IPS DF 6.9 (cell line): ENCODE data around the gene UNC5C.

Experiments used
- DNase-seq: peaks from one replicate; pipeline ENCODE4 v3.0.0-alpha.2; 2013; ENCODE audit warnings: low read depth, low spot score
- H3K27ac ChIP-seq: one replicate; pipeline ENCODE4 v1.5.1; 2013; ENCODE audit warnings: low read length, control low read depth
- H3K27me3 ChIP-seq: 2 replicates; pipeline ENCODE4 v1.6.1; 2013; ENCODE audit warnings: mild to moderate bottlenecking, low read length; ENCODE audit not compliant: control insufficient read depth, insufficient read depth
- H3K36me3 ChIP-seq: 2 replicates; pipeline ENCODE4 v1.6.1; 2013; ENCODE audit warnings: low read length; ENCODE audit not compliant: control insufficient read depth, insufficient read depth
- H3K4me1 ChIP-seq: 2 replicates; pipeline ENCODE4 v1.6.1; 2013; ENCODE audit warnings: low read length; ENCODE audit not compliant: control insufficient read depth, insufficient read depth
- H3K4me3 ChIP-seq: 2 replicates; pipeline ENCODE4 v1.5.1; 2013; ENCODE audit warnings: mild to moderate bottlenecking, low read length
- H3K9me3 ChIP-seq: 2 replicates; pipeline ENCODE4 v1.6.1; 2013; ENCODE audit warnings: low read length, inconsistent platforms; ENCODE audit not compliant: control insufficient read depth, insufficient read depth
- WGBS: extraction: QIAGEN DNeasy Blood & Tissue Kit; methylation state at CpG from one replicate; pipeline ENCODE4 v1.1.7; 2013; ENCODE audit warnings: mixed read lengths, missing lambda C conversion rate; ENCODE audit not compliant: insufficient read length, insufficient coverage; 5-methylcytosine and 5-hydroxymethylcytosine counted together

UNC5C gene

GRCh38 chr4:95318044-95318443 lies 230.7 kb downstream of the UNC5C start:
- H3K27ac ChIP-seq: no peak overlapping the region
- H3K36me3 ChIP-seq: no peaks in the 10 kb centered on the region
- no peak overlapping the region for H3K4me3 ChIP-seq
- H3K27me3 ChIP-seq: no peaks in the 10 kb centered on the region
- no peak for DNase-seq
- peaks cover 3% of the 10 kb centered on the region for H3K4me1 ChIP-seq
- no CpG with 5 or more reads among the region's 3 CpGs for WGBS
- no peaks in the 10 kb centered on the region for H3K9me3 ChIP-seq

GRCh38 chr4:95317085-95317793 lies 231.5 kb downstream of the UNC5C start:
- no peaks in the 10 kb centered on the region for H3K9me3 ChIP-seq
- no peaks in the 10 kb centered on the region for H3K36me3 ChIP-seq
- no peaks in the 10 kb centered on the region for H3K27me3 ChIP-seq
- H3K4me3 ChIP-seq: no peak overlapping the region
- 100% methylated on average over 1 of the region's 10 CpGs for WGBS
- H3K27ac ChIP-seq: no peak overlapping the region
- H3K4me1 ChIP-seq: peaks cover 3% of the 10 kb centered on the region
- no peak for DNase-seq

GRCh38 chr4:95314573-95314972 lies 234.2 kb downstream of the UNC5C start:
- WGBS: no CpG with 5 or more reads among the region's 1 CpG
- Histone ChIP-seq H3K36me3 (no peaks in the 10 kb centered on the region), H3K27me3 (no peaks in the 10 kb centered on the region), H3K4me3 (no peak overlapping the region), H3K4me1 (peaks cover 3% of the 10 kb centered on the region), H3K27ac (no peak overlapping the region), H3K9me3 (no peaks in the 10 kb centered on the region)
- no peak for DNase-seq

GRCh38 chr4:95304898-95305297 lies 243.9 kb downstream of the UNC5C start:
- no peaks in the 10 kb centered on the region for H3K27me3 ChIP-seq
- H3K27ac ChIP-seq: no peak overlapping the region
- no CpG with 5 or more reads among the region's 1 CpG for WGBS
- DNase-seq: no peak
- H3K9me3 ChIP-seq: no peaks in the 10 kb centered on the region
- H3K4me3 ChIP-seq: no peak overlapping the region
- H3K4me1 ChIP-seq: no peaks in the 10 kb centered on the region
- H3K36me3 ChIP-seq: no peaks in the 10 kb centered on the region

- no peaks in the 10 kb centered on the region for H3K27me3 ChIP-seq
- H3K27ac ChIP-seq: no peak overlapping the region
- WGBS: no CpG with 5 or more reads among the region's 1 CpG
- no peaks in the 10 kb centered on the region for H3K4me1 ChIP-seq
- H3K36me3 ChIP-seq: no peaks in the 10 kb centered on the region
- DNase-seq: no peak
- no peak overlapping the region for H3K4me3 ChIP-seq
- no peaks in the 10 kb centered on the region for H3K9me3 ChIP-seq
Observed at GRCh38 chr4:95300304-95300703, 248.5 kb downstream of the UNC5C start.

- Histone ChIP-seq H3K4me1 (no peaks in the 10 kb centered on the region), H3K9me3 (no peaks in the 10 kb centered on the region), H3K36me3 (no peaks in the 10 kb centered on the region), H3K27ac (no peak overlapping the region), H3K4me3 (no peak overlapping the region), H3K27me3 (no peaks in the 10 kb centered on the region)
- WGBS: no CpG with 5 or more reads among the region's 2 CpGs
- no peak for DNase-seq
Observed at GRCh38 chr4:95296052-95296451, 252.7 kb downstream of the UNC5C start.

- no peaks in the 10 kb centered on the region for H3K36me3 ChIP-seq
- DNase-seq: no peak
- H3K4me3 ChIP-seq: no peak overlapping the region
- H3K27me3 ChIP-seq: no peaks in the 10 kb centered on the region
- no peaks in the 10 kb centered on the region for H3K4me1 ChIP-seq
- H3K27ac ChIP-seq: no peak overlapping the region
- H3K9me3 ChIP-seq: no peaks in the 10 kb centered on the region
- WGBS: no CpG with 5 or more reads among the region's 1 CpG
Observed at GRCh38 chr4:95295157-95295556, 253.6 kb downstream of the UNC5C start.

GRCh38 chr4:95294321-95294720 lies 254.5 kb downstream of the UNC5C start:
- Histone ChIP-seq H3K27me3 (no peaks in the 10 kb centered on the region), H3K9me3 (no peaks in the 10 kb centered on the region), H3K4me3 (no peak overlapping the region), H3K4me1 (no peaks in the 10 kb centered on the region), H3K36me3 (no peaks in the 10 kb centered on the region), H3K27ac (no peak overlapping the region)
- DNase-seq: no peak
- no CpG with 5 or more reads among the region's 4 CpGs for WGBS

GRCh38 chr4:95293014-95293413 lies 255.8 kb downstream of the UNC5C start:
- Histone ChIP-seq H3K4me3 (no peak overlapping the region), H3K4me1 (no peaks in the 10 kb centered on the region), H3K27me3 (no peaks in the 10 kb centered on the region), H3K36me3 (no peaks in the 10 kb centered on the region), H3K9me3 (no peaks in the 10 kb centered on the region), H3K27ac (no peak overlapping the region)
- WGBS: no CpG with 5 or more reads among the region's 1 CpG
- DNase-seq: no peak

GRCh38 chr4:95290702-95291101 lies 258.1 kb downstream of the UNC5C start:
- Histone ChIP-seq H3K4me1 (no peaks in the 10 kb centered on the region), H3K4me3 (no peak overlapping the region), H3K9me3 (no peaks in the 10 kb centered on the region), H3K27ac (no peak overlapping the region), H3K36me3 (no peaks in the 10 kb centered on the region), H3K27me3 (no peaks in the 10 kb centered on the region)
- no CpG with 5 or more reads among the region's 6 CpGs for WGBS
- DNase-seq: no peak

GRCh38 chr4:95289028-95289634 lies 259.6 kb downstream of the UNC5C start:
- Histone ChIP-seq H3K4me1 (no peaks in the 10 kb centered on the region), H3K27me3 (no peaks in the 10 kb centered on the region), H3K27ac (no peak overlapping the region), H3K36me3 (no peaks in the 10 kb centered on the region), H3K4me3 (no peak overlapping the region), H3K9me3 (no peaks in the 10 kb centered on the region)
- no peak for DNase-seq
- no CpG with 5 or more reads among the region's 1 CpG for WGBS
